NCI-H226 (cell line): Measurements from ENCODE around the gene TBR1.

Experiments
- DNase-seq: peaks from one replicate; pipeline ENCODE4 v3.0.0-alpha.2; 2015

Gene TBR1

DNA sequence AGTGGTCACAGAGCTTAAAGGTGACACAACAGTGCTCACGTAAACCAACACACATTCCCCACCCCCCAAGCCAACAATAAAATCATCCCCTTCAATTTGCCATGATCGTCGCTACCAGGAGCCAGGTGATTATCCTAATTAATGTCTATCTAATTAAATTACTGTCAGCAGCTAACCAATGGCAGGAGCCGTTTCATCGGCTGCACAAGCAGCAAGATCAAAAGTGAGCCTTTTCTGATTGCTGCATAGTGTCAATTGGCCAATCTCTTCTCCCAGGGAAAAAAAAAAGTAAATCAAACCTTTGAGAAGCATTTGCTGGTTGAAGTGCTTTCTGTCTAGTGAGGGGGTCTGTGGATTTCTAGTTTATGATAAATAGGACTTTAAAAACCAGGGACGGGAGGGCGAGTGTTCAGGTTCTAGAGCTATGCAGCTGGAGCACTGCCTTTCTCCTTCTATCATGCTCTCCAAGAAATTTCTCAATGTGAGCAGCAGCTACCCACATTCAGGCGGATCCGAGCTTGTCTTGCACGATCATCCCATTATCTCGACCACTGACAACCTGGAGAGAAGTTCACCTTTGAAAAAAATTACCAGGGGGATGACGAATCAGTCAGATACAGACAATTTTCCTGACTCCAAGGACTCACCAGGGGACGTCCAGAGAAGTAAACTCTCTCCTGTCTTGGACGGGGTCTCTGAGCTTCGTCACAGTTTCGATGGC is at the start of gene TBR1:
Gene TBR1, plus strand, starts transcription at position 311 of the 721 bp plus-strand sequence. Its CDS starts 114 bp downstream, at position 425.
- no peak for DNase-seq

DNA sequence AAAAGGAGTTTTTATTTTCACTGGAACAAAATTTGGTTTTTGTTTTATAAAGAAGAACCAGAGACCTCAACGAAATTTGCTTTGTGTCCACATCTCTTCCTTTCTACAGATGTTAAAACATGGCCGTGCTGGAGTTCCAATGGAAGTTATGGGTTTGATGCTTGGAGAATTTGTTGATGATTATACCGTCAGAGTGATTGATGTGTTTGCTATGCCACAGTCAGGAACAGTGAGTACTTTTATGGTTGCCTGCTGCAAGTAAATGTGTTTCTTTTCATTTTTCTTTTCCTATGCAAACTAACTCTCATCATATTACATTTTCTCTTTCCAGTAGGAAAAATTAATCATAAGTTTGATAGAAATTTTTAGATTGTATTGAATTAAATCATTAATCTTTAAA is 48.4 kb upstream of the TBR1 start:
- DNase-seq = no peak

DNA sequence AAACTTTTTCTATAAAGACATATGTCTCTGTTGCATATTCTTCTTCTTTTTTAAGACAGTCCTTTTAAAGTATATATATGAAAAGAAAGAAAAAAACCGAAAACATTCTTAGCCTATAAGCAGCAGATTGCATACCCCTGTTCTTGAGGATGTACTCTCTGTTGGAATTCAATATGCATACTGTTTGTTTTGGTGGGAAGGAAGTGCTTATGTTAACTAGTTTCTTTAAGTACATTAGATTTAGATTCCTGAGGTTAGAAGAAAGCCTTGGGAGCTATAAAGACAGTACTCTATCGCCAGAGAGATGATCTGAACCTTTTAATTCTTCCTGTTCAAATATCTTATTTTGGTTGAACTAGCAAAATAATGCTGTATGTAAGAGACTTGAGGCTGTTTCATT is 46.8 kb upstream of the TBR1 start:
- DNase-seq = no peak

DNA sequence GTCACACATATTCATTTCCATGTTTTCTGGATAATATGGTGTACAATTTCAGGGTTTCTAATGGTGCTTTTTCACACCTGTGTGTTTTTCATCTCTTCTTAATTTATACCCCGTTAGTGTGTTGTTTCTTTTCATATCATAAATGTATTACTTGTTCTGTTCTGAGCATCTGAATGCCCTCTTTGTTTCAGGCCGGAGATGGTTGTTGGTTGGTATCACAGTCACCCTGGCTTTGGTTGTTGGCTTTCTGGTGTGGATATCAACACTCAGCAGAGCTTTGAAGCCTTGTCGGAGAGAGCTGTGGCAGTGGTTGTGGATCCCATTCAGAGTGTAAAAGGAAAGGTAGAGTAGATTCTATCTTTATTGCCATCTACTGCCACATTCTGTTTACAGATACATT is 45.1 kb upstream of the TBR1 start:
- DNase-seq = no peak

DNA sequence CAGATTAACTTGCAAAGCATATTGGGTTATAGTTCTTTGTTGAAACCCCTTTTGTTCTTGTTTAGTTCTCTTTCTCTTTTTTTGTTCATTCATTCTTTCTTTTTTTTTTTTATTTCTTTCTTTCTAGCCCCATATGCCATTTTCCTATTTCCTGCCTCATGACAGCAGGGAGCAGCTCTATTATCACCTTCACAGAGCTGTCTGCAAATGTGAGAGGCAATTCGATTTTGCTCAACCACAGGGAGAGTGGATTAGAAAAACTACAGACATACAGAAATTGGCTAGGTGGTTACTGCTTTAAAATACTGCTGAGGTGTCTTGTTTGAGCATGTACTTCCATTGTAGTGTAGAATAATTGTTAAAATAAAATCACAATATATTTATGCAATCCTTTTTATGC is 44.2 kb upstream of the TBR1 start:
- DNase-seq = no peak

DNA sequence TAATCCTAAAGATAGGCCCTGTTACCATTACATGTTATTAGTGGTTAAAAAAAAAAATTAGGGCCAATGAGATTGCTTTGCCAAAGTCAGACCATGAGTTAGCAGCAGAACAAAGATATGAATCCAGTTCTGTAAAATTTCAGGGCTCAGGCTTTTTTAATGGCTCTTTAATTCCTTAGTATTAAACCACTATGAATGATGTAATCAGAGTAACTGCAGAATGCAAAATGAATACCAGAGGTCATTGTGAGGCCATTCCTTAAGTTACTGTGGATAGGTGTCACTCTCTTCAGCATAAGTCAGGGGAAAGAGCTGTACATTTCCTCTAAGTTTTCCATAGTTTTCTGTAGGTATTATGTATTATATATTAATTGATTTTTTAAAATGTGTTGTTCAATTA is 42.2 kb upstream of the TBR1 start:
- DNase-seq = peak; percentile 67

DNA sequence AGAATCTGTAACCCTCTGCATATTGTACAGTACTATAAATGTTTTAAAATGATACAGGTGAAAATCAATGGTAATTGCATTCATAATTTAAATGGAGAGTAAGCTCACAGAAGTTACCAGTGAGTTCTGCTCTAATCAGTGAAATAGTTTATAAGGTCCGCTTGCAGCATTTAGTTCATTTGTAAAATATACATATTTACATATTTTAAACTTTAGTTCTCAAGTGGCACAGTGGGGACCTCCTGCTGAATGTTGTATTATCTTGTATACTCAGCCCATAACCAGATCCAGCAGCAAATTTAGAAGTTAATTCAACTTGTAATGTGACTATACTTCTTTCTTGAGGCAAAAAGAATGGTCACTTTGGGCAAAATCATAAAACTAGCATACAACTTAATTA is 41.7 kb upstream of the TBR1 start:
- DNase-seq = no peak

DNA sequence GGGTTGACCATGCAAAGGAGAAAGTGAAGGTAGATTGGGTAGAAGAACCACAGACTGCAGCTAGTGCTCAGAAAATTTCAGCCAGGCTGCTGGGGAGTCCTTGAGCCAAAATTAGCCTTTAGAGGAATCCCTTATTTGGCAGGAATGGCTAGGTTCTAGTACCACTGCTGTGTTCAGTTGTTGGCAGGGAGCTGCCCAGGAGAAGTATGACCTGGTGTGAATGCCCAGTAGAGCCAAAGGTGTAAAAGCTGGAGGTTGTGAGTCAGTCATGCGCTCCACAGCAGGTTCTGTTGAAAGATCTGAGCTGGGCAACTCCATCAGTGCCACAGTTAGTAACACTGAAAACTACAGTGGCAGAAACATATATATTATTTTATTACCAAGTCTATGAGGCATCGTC is 36.4 kb upstream of the TBR1 start:
- DNase-seq = no peak

DNA sequence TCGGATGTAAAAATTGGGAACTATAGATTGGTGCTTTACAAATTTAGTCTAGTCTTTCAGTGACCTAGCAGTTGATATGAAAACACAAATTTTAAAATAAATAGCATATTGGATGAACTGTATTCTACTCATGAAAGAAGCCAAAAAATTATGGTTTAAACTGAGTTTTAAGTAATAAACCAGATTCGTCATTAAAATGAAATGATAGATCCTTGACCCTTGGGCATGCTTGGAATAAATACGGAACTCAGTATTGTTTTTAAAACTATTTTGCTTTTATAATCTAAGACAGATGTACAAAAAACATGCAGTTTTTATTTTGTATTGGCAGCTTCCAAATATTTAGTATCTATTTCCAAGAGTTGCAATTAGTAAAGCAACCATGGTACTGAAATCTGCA is 34.6 kb upstream of the TBR1 start:
- DNase-seq = no peak

DNA sequence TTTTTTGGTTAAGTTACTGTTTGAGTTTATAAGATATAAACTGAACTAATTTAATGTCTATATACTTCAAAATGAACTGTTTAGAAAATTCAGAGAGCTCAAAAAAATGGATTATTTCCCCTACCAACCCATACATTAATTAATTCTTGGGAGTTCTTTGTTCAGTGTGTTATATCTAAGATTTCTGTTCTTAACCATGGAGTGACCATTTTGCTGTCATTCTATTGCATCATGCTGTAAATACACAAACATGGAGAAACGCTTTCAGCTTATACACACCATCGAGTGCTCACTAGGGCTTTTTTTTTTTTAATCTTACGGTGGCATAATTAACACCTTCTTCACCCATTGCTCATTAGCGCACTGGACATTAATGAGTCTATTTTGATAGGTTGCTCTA is 33.4 kb upstream of the TBR1 start:
- no peak for DNase-seq

DNA sequence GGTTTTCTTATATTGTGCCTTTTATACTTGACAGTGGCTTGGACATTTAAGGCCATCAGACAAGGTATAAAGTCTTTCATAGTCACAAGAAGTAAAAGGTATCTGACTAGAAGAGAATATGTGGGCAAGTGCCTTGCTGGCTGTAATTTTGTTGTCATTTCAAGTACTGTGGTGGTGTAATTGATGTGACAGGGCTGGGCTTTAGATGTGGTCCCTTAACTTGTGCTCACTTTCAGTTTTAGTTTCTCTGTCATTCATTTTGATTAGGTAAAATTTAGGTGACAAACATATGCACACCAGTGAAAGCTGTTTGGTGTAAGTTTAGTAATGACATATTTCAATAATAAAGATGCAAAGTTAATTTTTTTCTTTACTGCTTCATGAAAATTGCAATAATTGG is 31.2 kb upstream of the TBR1 start:
- no peak for DNase-seq

DNA sequence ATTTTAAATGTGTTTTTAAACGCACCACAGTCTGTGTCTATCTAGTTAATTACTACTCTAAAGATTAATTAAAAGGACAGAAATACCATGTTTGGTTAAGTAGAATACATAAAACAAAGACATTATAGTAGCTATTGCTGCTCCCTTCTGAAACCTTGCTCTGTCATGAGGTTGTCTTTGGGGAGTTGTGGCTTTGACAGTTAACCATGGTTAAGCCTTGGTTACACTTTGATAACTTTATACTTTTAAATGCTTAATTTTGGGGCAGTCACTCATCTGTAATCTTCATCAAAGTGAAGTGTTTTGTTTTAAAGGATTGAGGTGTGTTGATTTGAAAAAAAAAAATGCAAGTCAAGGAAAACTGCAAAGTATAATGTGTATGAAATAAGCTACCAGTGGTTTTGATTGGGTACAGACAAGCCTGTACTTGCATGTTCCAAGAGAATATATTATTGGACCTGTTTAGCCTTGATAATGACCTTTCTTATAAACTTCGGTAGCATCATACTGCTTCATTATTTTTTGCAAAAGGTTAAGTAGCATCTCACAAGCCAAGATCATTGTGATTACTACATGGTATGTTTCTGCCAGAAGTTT is 29.8 kb upstream of the TBR1 start:
- DNase-seq = no peak

DNA sequence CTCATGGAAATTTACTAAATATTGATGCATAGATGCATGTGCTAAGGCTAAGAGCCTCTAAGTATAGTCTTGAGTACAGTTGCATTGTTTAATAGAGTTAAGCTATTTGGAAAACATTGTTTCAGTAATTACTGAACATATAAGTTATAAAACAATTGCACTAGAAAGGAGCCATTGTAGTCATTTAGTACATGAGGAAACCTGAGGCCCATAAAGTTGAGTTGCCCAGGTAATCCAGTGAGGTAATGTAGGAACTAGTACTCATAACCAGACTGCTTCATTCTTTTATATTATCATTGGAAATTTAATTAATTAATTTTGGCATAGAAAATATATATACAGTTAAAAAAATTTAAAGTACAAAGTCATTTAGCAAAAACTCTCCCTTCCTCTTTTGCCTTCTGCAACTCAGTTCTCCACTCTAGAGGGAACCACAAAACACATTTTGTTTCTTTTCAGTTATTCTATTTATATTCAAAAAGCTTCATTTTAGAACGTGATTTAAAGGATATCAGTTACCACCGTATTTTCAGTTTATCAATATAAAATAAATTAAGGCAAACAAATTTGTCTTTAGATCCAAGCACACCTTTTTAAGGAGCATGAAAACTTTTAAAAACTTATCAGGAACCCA is 27.8 kb upstream of the TBR1 start:
- no peak for DNase-seq

DNA sequence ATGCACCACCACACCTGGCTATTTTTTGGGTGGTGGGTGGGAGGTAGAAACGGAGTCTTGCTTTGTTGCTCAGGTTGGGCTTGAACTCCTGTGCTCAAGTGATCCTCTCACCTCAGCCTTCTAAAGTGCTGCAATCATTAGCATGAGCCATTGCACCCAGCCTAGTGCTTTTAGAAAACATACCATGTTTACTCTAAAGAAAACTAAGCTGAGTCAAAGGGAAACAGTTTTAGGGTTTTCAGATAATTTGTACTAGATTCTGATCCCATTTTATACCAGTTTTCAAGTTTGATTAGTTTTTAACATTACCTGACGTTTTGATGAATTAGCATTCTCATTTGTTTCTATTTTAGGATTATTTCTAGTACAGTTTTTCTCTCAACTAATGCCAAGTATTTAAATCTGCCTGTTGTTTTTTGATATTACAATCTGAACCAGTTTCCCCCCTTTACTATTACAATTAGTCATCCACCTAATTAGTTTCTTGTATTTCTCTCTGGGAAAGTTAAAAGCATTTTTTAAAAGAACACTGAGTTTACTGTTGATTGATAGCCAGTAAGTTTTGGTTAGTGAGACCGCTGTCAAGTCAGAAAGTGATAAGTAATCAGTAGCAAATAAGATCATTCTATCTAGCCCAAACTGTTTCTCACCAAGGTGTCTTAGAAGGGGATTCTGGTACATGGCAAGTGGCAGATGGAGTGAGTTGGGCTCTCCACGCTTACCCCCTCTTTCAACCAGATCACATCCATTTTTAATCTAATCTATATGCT is 24.2 kb upstream of the TBR1 start:
- no peak for DNase-seq

DNA sequence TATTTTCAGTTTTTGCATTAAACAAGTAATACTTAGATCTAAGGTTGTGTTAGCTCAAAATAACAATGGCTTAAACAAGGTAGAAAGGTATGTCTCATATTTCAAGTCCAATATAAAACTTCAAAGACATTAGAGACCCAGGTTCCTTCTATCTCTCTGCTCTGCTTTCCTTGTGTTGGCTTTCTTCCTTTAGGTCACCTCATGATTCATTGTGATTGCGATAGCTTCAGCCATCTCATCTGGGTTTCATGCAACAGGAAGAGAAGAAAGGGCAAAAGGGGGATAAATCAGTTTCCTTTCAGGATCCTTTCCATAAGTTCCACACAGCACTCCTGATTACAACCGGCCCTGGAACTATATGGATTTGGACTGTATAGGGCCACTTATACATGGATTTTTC is 16.0 kb upstream of the TBR1 start:
- DNase-seq = peak; percentile 58

DNA sequence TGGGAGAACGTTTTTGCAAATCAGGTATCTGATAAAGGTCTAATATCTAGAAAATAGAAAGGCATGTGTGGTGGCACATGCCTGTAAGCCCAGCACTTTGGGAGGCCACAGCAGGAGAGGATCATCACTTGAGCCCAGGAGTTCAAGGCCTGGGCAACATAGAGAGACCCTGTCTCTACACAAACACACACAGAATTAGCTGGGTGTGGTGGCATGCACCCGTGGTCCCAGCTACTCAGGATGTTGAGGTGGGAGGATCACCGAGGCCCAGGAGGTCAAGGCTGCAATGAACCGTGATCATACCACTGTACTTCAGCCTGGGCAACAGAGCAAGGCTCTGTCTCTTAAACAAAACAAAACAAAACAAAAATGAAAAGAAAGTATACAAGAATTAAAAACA is 13.8 kb upstream of the TBR1 start:
- DNase-seq = no peak

DNA sequence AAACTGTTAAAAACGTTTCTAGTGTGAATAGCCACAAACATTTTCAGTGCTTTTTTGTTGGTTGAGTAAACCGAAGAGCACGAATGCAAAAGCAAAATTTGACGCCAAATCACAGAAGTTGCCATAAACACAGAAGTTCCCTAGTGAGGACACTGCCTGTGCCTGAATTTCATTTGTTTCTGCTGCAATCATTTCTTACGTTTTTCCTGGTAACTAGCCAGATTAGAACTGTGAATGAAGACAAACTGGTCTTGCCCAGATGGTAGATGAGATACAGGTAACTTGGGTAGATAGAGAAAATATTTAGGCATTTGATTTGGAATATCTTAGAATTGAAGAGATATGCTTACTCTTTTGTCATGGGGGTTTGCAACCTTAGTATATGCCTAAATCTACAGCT is 9.8 kb upstream of the TBR1 start:
- DNase-seq = no peak

DNA sequence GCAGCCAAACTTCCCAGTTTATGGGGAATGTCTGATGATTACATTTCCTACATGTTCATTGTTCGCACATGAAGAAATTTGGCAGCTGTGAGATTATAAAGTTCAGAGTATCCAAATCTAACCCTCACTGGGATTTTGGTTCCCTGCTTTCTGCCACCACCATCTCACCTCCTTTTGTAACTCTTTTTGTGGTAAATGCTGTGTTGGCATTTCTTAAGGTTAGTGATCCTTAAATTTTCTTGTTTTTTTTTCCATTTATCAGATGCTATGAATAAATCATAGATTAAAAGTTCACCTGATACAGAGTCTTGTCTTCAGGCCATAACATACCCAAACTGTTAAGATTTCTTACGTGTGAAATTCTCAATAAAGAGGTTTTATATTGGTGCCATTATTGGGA is 8.5 kb upstream of the TBR1 start:
- DNase-seq = no peak

DNA sequence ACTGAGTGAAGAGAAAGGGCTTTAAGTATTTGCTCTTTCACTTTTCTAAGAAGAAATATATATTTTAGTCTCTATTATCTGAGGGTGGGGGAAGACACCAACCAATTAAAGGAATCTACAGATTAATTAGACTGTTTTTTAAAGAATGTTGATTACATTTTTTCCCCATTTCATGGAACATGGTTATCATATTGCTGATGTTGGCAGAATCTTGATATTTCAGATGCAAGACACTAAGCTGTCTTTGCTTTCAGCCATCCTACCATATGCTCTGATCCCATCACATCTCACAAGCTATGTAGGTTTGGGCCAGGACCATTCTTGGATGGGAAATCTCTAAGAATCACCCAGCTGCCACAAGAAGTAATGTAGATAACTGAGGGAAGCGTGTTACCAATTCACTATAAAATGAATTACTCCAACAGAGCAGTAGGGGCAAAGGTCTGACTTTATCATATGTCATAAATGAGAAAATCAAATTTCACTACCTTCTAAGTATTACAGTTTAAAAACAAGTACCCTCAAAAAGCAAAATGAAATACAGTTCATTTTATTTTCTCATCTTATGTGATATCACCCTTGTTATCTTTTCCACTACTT is 6.7 kb upstream of the TBR1 start:
- no peak for DNase-seq

DNA sequence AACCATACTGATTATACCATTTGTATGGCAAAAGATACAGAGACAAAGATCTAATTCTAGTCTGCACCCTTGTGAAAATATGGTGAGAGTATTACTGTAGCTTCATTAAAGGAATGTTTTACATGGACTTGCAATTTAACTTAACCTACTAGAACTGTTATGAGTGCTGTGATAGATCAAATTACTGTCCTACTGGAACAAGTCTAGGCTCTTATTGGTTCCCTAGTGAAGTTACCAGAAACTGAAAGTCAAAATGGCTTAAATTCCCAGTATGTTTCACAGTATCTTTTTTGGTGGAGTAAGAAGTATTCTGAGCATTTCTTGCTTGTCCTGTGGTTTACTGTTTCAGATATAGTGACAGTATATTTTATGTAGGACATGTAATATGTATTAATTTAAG is 3.8 kb upstream of the TBR1 start:
- DNase-seq = no peak

DNA sequence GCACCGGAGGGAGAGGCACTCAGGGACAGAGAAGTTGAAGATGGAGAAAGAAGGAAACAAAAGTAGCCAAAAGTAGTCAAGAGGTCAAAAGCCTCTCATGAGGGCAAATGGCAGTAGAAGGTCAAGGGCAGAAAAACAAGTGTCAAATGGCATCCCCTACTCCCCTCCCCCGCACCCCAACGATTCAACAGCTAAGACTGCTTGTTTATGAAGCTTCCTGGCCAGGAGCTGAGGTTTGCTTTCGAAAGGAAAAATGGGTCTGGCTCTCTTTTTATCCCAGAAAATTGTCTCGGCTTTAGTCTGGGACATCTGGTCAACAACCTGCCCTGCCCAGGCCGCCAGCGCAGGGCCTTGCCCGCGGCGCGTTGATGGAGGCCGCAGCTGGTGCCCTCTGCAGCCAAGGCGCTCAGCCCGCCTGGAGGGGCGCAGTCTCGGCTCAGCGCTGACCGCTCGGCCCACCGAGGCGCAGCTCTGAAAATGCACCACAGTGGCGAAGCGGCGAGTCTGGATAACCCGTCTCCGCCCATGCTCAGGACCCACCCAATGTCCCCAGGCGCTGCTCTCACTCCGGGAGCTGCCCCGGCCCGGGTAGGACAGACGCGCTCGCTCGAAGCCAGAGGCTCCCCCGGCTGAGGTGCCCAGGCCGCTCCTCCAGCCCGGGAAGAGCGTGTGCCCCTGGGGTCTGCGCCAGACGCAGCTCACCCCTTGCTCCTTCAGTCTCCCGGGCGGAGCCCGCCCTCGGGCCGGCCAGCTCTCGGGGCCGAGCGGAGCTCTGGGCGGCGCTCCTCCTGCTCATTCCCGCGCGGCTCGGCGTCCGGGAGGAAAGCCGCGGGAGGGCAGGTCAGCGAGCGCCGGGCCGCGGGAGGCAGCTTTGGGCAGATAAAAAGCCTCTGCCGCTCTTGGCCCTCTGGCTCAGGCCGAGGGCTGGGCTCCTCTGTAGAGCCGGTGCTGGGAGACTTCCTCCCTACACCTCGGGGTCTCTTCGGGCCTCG is 1.8 kb upstream of the TBR1 start:
- DNase-seq = peak; percentile 48
